H1 (cell line): ENCODE measurements around the gene KRT77. TPM values are rescaled to one million over a fixed set of nuclear protein-coding genes. Genes with fewer than 3 reads are reported as not detected.

Experiments
- CTCF ChIA-PET: fragments of 300-600 bp; sonication (Branson Sonifier 250); formaldehyde crosslinking; loops from one replicate; lab custom pipeline; 2021; ENCODE audit not compliant: partially characterized antibody; lab: Charles Lee
- POLR2A ChIA-PET: fragments of 300-600 bp; sonication (Branson Sonifier 250); formaldehyde crosslinking; loops from one replicate; lab custom pipeline; 2021; ENCODE audit warnings: inconsistent platforms; ENCODE audit not compliant: partially characterized antibody; lab: Charles Lee
- DNase-seq, 2 experiments: peaks; one replicate each; pipeline versions ENCODE4 v3.0.0 to v3.0.0-alpha.2; 2010 to 2022; ENCODE audit warnings: low spot score in 2 of 2, low read depth in 1 of 2, mixed read lengths in 1 of 2
- FAIRE-seq: peaks from 2 replicates; lab custom pipeline; 2011; peaks lifted over from hg19 to GRCh38; lab: Jason Lieb, UNC
- H2AFZ ChIP-seq: 2 replicates; pipeline ENCODE4 v1.8.1; 2012; ENCODE audit warnings: low read length, inconsistent platforms
- H2AK5ac ChIP-seq: 2 replicates; pipeline ENCODE4 v1.6.1; 2013; ENCODE audit warnings: low read depth, low read length
- H2BK120ac ChIP-seq: replicated peaks from 2 replicates; pipeline ENCODE3; 2013; ENCODE audit warnings: low read depth, low read length, inconsistent platforms
- H2BK12ac ChIP-seq: 2 replicates; pipeline ENCODE4 v1.6.1; 2013; ENCODE audit warnings: low read depth, low read length
- H2BK15ac ChIP-seq: 2 replicates; pipeline ENCODE4 v1.6.1; 2013; ENCODE audit warnings: low read length
- H2BK20ac ChIP-seq: 2 replicates; pipeline ENCODE4 v1.6.1; 2013; ENCODE audit warnings: low read length
- H2BK5ac ChIP-seq: 2 replicates; pipeline ENCODE4 v1.6.1; 2013; ENCODE audit warnings: low read depth, low read length
- H3K14ac ChIP-seq: 2 replicates; pipeline ENCODE4 v1.6.1; 2013; ENCODE audit warnings: inconsistent platforms; ENCODE audit not compliant: insufficient read length
- H3K18ac ChIP-seq: 2 replicates; pipeline ENCODE4 v1.6.1; 2013; ENCODE audit warnings: low read length; ENCODE audit errors: extremely low read depth
- H3K23ac ChIP-seq: 2 replicates; pipeline ENCODE4 v1.6.1; 2013; ENCODE audit warnings: inconsistent platforms; ENCODE audit not compliant: insufficient read length
- H3K23me2 ChIP-seq: 2 replicates; pipeline ENCODE4 v1.6.1; 2013; ENCODE audit warnings: low read depth, low read length
- H3K27ac ChIP-seq: 2 replicates; pipeline ENCODE4 v1.6.1; 2011; ENCODE audit warnings: low read depth, low read length, inconsistent platforms
- H3K27me3 ChIP-seq, 4 experiments: replicated peaks in 1 of 4; 1 replicate in 1 of 4; 2 replicates in 3 of 4; pipeline versions ENCODE4 v1.6.1 to v1.8.1; 2011 to 2013; ENCODE audit warnings: low read length in 3 of 4, mild to moderate bottlenecking in 3 of 4, inconsistent platforms in 2 of 4, mixed read lengths in 2 of 4, moderate library complexity in 1 of 4; ENCODE audit not compliant: control insufficient read depth in 3 of 4, insufficient read depth in 3 of 4; ENCODE audit errors: extremely low read depth in 1 of 4
- H3K36me3 ChIP-seq, 4 experiments: 2 replicates each; pipeline versions ENCODE4 v1.6.1 to v1.8.1; 2011 to 2013; ENCODE audit warnings: mild to moderate bottlenecking in 4 of 4, low read length in 3 of 4, moderate library complexity in 2 of 4, control low read depth in 1 of 4, inconsistent platforms in 1 of 4; ENCODE audit not compliant: insufficient read depth in 4 of 4, control insufficient read depth in 2 of 4
- H3K4ac ChIP-seq: replicated peaks from 2 replicates; pipeline ENCODE3; 2013; ENCODE audit warnings: low read length, low read depth, mixed read lengths, inconsistent platforms; ENCODE audit not compliant: insufficient read length
- H3K4me1 ChIP-seq, 4 experiments: replicated peaks in 1 of 4; 1 replicate in 1 of 4; 2 replicates in 3 of 4; pipeline versions ENCODE4 v1.6.1 to v1.8.1; 2011 to 2013; ENCODE audit warnings: low read length in 3 of 4, inconsistent platforms in 2 of 4, mixed read lengths in 1 of 4; ENCODE audit not compliant: insufficient read depth in 4 of 4, control insufficient read depth in 3 of 4
- H3K4me2 ChIP-seq, 2 experiments: 2 replicates each; pipeline versions ENCODE4 v1.6.1 to v1.8.1; 2011 to 2013; ENCODE audit warnings: low read depth in 2 of 2, low read length in 2 of 2, control low read depth in 1 of 2, inconsistent platforms in 1 of 2, mild to moderate bottlenecking in 1 of 2; ENCODE audit not compliant: insufficient read depth in 1 of 2
- H3K4me3 ChIP-seq, 4 experiments: fragments of 200-600, 300-600 bp in 1 of 4; sonication (generic), shearing (Covaris generic), sonication (Bioruptor Twin) in 1 of 4; 2 replicates each; pipeline versions ENCODE4 v1.5.1 to v1.8.1; 2011 to 2016; ENCODE audit warnings: low read length in 4 of 4, low read depth in 3 of 4, control low read depth in 2 of 4, inconsistent platforms in 2 of 4, mild to moderate bottlenecking in 2 of 4, mixed read lengths in 1 of 4, moderate library complexity in 1 of 4; ENCODE audit not compliant: insufficient read depth in 2 of 4; ENCODE audit errors: extremely low read depth in 1 of 4
- H3K56ac ChIP-seq: replicated peaks from 2 replicates; pipeline ENCODE3; 2013; ENCODE audit warnings: low read depth, mild to moderate bottlenecking, mixed read lengths, low read length, inconsistent platforms; ENCODE audit not compliant: insufficient read length
- H3K79me1 ChIP-seq: 2 replicates; pipeline ENCODE4 v1.6.1; 2013; ENCODE audit warnings: low read depth, low read length, control low read depth
- H3K79me2 ChIP-seq, 2 experiments: 2 replicates each; pipeline versions ENCODE4 v1.6.1 to v1.8.1; 2012 to 2013; ENCODE audit warnings: low read length in 2 of 2, mild to moderate bottlenecking in 2 of 2, inconsistent platforms in 1 of 2; ENCODE audit not compliant: insufficient read depth in 2 of 2, control insufficient read depth in 1 of 2
- H3K9ac ChIP-seq, 4 experiments: replicated peaks in 1 of 4; 1 replicate in 1 of 4; 2 replicates in 3 of 4; pipeline versions ENCODE4 v1.6.1 to v1.8.1; 2011 to 2013; ENCODE audit warnings: low read depth in 3 of 4, low read length in 3 of 4, control low read depth in 2 of 4, mild to moderate bottlenecking in 2 of 4, moderate library complexity in 2 of 4, inconsistent platforms in 1 of 4; ENCODE audit errors: extremely low read depth in 1 of 4
- H3K9me3 ChIP-seq, 2 experiments: 2 replicates each; pipeline versions ENCODE4 v1.6.1 to v1.8.1; 2012 to 2013; ENCODE audit warnings: mild to moderate bottlenecking in 2 of 2, moderate library complexity in 2 of 2, control low read depth in 1 of 2, inconsistent platforms in 1 of 2, low read depth in 1 of 2, low read length in 1 of 2, mixed read lengths in 1 of 2; ENCODE audit not compliant: insufficient read depth in 2 of 2
- H4K20me1 ChIP-seq, 2 experiments: replicated peaks in 1 of 2; 2 replicates each; pipeline versions ENCODE3 to v1.8.1; 2011 to 2013; ENCODE audit warnings: inconsistent platforms in 2 of 2, low read length in 2 of 2, mild to moderate bottlenecking in 1 of 2; ENCODE audit not compliant: insufficient read depth in 2 of 2, control insufficient read depth in 1 of 2
- H4K5ac ChIP-seq: 2 replicates; pipeline ENCODE4 v1.6.1; 2013; ENCODE audit warnings: low read length, low read depth, mixed read lengths, inconsistent platforms; ENCODE audit not compliant: insufficient read length
- H4K8ac ChIP-seq: 2 replicates; pipeline ENCODE4 v1.8.0; 2013; ENCODE audit warnings: mild to moderate bottlenecking, moderate library complexity, low read length, inconsistent platforms; ENCODE audit not compliant: insufficient read depth; ENCODE audit errors: extremely low read depth
- H4K91ac ChIP-seq: replicated peaks from 2 replicates; pipeline ENCODE3; 2013; ENCODE audit warnings: low read length, mixed read lengths, inconsistent platforms; ENCODE audit not compliant: insufficient read length
- EP300 ChIP-seq, 2 experiments: IDR thresholded peaks; 1 replicate in 1 of 2; 2 replicates in 1 of 2; pipeline ENCODE4 v1.6.1; 2011 to 2012; ENCODE audit warnings: low read depth in 2 of 2, low read length in 2 of 2, mild to moderate bottlenecking in 2 of 2, borderline replicate concordance in 1 of 2, inconsistent platforms in 1 of 2, moderate library complexity in 1 of 2
- KDM4A ChIP-seq: IDR thresholded peaks from one replicate; pipeline ENCODE4 v1.7.1; 2012; ENCODE audit warnings: low read depth, mild to moderate bottlenecking, moderate library complexity, low read length, inconsistent platforms; ENCODE audit not compliant: severe bottlenecking
- SRF ChIP-seq: IDR thresholded peaks from 2 replicates; pipeline ENCODE4 v1.6.1; 2011; ENCODE audit warnings: mild to moderate bottlenecking, low read depth, low read length, moderate library complexity
- TAF1 ChIP-seq: IDR thresholded peaks from 2 replicates; pipeline ENCODE4 v1.6.1; 2011; ENCODE audit warnings: mild to moderate bottlenecking, low read depth, low read length
- TCF12 ChIP-seq: IDR thresholded peaks from 2 replicates; pipeline ENCODE4 v1.6.1; 2011; ENCODE audit warnings: low read depth, mild to moderate bottlenecking, low read length
- USF2 ChIP-seq: IDR thresholded peaks from 2 replicates; pipeline ENCODE4 v1.6.1; 2011; ENCODE audit warnings: low read length, improper control_type of control experiment
- WGBS, 2 experiments: shearing (Covaris generic) in 1 of 2; methylation state at CpG; one replicate each; pipeline versions ENCODE4 v1.1.6 to v1.1.7; 2013 to 2015; ENCODE audit warnings: low lambda C conversion rate in 2 of 2, mixed read lengths in 2 of 2, inconsistent platforms in 1 of 2, low coverage in 1 of 2, missing lambda C conversion rate in 1 of 2; ENCODE audit not compliant: insufficient replicate concordance in 2 of 2, insufficient coverage in 1 of 2, insufficient read length in 1 of 2; ENCODE audit errors: extremely low coverage in 1 of 2, missing lambda C conversion rate in 1 of 2; 5-methylcytosine and 5-hydroxymethylcytosine counted together
- polyA plus RNA-seq, 7 experiments: library from polyadenylated mRNA; depleted of rRNA in 3 of 7; stranded (reverse) in 5 of 7; unstranded in 2 of 7; fragments of >200 nt in 5 of 7; fragments of 200-250 nt in 2 of 7; gene quantifications; 1 replicate in 5 of 7; 2 replicates in 1 of 7; 4 replicates in 1 of 7; pipeline versions ENCODE4 v1.2.1 to v1.2.3, GENCODE V29; 2011 to 2013; ENCODE audit warnings: missing spikeins in 2 of 7, mixed read lengths in 2 of 7
- total RNA-seq: library from RNA; stranded (reverse); fragmentation: NEBNext Ultra II Directional; extraction: Animal tissue kit (Norgen Biotek cat#: 25700); gene quantifications from 2 replicates; pipeline ENCODE4 v1.2.1, GENCODE V29; 2021

The KRT77 gene
- total and polyA plus RNA-seq, 2 of the 8 experiments (the other 6 are each of a cell fraction or from before 2014, with no cell fraction given): 0.02 TPM; not detected in 1

- Histone ChIP-seq H4K8ac (no peak within 1 kb of the TSS), H3K27me3 (no peaks in the 10 kb centered on the region), H3K79me2 (no peaks in the 10 kb centered on the region), H3K4me3 (no peak within 1 kb of the TSS), H3K4me2 (no peak within 1 kb of the TSS), H4K91ac (no peak within 1 kb of the TSS), H4K5ac (no peak within 1 kb of the TSS), H3K4me1 (no peaks in the 10 kb centered on the region), H3K23ac (no peak within 1 kb of the TSS), H2BK20ac (no peak within 1 kb of the TSS), H3K56ac (no peak within 1 kb of the TSS), H2BK120ac (no peak within 1 kb of the TSS), H3K9ac (no peak within 1 kb of the TSS), H3K9me3 (no peaks in the 10 kb centered on the region), H2AK5ac (no peak within 1 kb of the TSS), H3K23me2 (no peaks in the 10 kb centered on the region; the same call in 1 of the 2 replicates), H2BK5ac (no peak within 1 kb of the TSS), H3K4ac (no peak within 1 kb of the TSS), H2BK15ac (no peak within 1 kb of the TSS), H2BK12ac (no peak within 1 kb of the TSS), H3K18ac (no peak within 1 kb of the TSS), H4K20me1 (no peaks in the 10 kb centered on the region), H3K36me3 (no peaks in the 10 kb centered on the region), H3K79me1 (no peaks in the 10 kb centered on the region), H3K14ac (no peak within 1 kb of the TSS), H2AFZ (no peak within 1 kb of the TSS), H3K27ac (no peak within 1 kb of the TSS)
- WGBS, 2 experiments: 90% methylated on average over 3 of the region's 3 CpGs; no CpG with 5 or more reads in 1 of the 2 experiments
- DNase-seq: no peak
- no peak for TF ChIP-seq TCF12
- TF ChIP-seq USF2: no peak
- no peak for TF ChIP-seq KDM4A
- no peak for TF ChIP-seq SRF
- no peak for TF ChIP-seq TAF1
- TF ChIP-seq EP300 (IDR thresholded peaks at IDR 0.05; ENCODE audit: borderline replicate concordance in 1 of 2, low read depth in 2 of 2, low read length in 2 of 2): no peak
- ChIA-PET CTCF (interaction anchor here (0.9 to 2.5 kb wide), 8 partner anchors 11 to 301 kb away, joined by 3 to 11 read pairs (median 4); no protein-coding TSS in a partner anchor), POLR2A (interaction anchor here (0.7 kb wide), 1 partner anchor 10 kb away, joined by 3 read pairs; no protein-coding TSS in a partner anchor)
- no peak for FAIRE-seq
Measured at GRCh38 chr12:52680363-52680762, 23.0 kb downstream of the KRT77 start, which contains the start of gene KRT1. Gene KRT1, minus strand, starts transcription at chr12:52680407. Its CDS starts 59 bp downstream, at chr12:52680348.
